ENCODE data around the gene FAM193A.
A peak's percentile ranks its signal among the peaks of the same experiment; 100 is the strongest.

Gene FAM193A

DNA sequence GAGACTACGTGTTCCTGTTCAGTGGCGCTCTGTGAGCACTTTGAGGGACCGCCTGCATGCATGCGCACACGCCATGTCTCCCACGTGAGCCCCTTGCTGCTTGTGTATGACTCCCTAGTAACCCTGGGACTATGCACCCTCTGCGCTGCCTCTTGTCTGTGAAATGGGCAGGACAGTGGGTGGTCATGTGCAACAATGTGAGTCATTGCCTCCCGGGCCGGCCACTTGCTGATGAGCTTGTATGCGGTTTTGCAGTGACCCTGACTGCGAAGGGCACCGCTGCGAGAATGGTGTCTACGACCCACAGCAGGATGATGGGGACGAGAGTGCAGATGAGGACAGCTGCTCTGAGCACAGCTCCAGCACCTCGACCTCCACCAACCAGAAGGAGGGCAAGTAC lies 158.2 kb downstream of the FAM193A start:
- H3K4me3 ChIP-seq (ENCODE audit: control insufficient read depth, low read depth, low read length), result no peak overlapping the region
- TF ChIP-seq, protein P1, sequence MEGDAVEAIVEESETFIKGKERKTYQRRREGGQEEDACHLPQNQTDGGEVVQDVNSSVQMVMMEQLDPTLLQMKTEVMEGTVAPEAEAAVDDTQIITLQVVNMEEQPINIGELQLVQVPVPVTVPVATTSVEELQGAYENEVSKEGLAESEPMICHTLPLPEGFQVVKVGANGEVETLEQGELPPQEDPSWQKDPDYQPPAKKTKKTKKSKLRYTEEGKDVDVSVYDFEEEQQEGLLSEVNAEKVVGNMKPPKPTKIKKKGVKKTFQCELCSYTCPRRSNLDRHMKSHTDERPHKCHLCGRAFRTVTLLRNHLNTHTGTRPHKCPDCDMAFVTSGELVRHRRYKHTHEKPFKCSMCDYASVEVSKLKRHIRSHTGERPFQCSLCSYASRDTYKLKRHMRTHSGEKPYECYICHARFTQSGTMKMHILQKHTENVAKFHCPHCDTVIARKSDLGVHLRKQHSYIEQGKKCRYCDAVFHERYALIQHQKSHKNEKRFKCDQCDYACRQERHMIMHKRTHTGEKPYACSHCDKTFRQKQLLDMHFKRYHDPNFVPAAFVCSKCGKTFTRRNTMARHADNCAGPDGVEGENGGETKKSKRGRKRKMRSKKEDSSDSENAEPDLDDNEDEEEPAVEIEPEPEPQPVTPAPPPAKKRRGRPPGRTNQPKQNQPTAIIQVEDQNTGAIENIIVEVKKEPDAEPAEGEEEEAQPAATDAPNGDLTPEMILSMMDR (conservative IDR thresholded peaks at IDR 0.05; ENCODE audit: control insufficient read depth, insufficient read depth, low read depth, low read length), result no peak
- peak; percentile 41 for DNase-seq (ENCODE audit: low read depth)

DNA sequence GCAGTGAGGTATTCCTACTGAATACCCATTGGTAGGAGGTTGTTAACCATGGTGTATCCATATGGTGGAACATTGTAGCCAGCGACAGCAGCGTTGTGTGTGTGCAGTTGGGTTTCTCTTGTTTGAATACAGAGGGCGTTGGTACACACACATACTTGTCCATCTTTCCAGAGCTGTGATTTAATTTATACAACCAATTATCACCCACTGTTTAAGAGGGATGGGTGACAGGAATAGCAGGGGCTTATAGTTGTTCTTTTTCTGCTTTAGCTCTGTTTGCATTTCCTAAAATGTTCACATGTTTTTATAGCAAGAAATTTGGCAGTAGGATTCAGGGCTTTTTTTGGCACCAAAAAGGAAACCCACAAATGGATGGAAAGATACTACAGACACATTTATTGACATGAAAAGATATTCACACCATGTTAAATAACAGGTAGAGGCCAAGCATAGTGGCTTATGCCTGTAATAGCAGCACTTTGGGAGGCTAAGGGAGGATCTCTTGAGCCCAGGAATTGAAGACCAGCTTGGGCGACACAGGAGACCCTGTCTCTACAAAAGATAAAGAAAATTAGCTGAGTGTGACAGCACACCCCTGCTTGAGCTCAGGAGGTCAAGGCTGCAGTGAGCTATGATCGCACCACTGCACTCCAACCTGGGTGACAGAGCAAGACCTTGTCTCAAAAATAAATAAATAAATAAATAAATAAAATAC lies 159.1 kb downstream of the FAM193A start:
- TF ChIP-seq, protein P1 (conservative IDR thresholded peaks at IDR 0.05; ENCODE audit: control insufficient read depth, insufficient read depth, low read depth, low read length), result no peak
- DNase-seq (ENCODE audit: low read depth), result no peak
- no peak overlapping the region for H3K4me3 ChIP-seq (ENCODE audit: control insufficient read depth, low read depth, low read length)

DNA sequence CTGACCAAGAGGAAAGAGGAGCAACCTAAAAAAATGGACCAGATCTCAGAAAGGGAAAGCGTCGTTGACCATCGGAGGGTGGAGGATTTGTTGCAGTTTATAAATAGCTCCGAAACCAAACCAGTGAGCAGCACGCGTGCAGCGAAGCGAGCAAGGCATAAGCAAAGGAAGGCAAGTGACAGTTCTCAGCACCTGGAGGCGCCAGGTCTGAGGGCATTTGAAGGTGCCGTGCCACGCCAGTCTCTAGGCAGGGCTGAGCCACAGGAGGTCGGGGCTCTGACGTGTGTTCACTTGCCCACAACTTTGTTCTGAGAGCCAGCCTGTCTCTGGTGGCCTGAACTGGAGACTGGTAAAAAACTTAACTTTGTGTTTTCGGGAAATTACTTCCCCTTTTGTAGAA lies 160.0 kb downstream of the FAM193A start:
- no peak for DNase-seq (ENCODE audit: low read depth)
- TF ChIP-seq, protein P1 (conservative IDR thresholded peaks at IDR 0.05; ENCODE audit: control insufficient read depth, insufficient read depth, low read depth, low read length), result no peak
- no peak overlapping the region for H3K4me3 ChIP-seq (ENCODE audit: control insufficient read depth, low read depth, low read length)

DNA sequence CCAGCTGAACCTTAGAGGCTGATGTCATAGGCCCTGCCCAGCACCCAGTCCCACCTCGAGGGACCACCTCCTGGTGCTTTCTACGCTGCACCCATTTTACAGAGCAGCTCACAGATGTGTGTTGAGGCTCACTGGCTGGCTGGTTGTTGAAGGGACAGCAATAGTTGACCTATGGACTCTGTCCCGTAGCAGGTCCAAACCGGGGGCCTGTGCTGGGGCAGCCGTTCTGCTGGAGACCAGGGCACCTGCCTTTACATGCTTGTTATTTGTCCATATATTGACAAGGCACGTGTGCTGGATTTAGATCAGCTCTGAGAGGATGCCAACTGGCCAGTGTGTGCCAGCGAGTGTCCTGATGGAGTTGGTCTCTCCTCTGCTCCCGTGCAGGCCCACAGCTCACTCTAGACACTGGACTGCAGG lies 161.6 kb downstream of the FAM193A start:
- DNase-seq (ENCODE audit: low read depth), result no peak
- TF ChIP-seq, protein P1 (conservative IDR thresholded peaks at IDR 0.05; ENCODE audit: control insufficient read depth, insufficient read depth, low read depth, low read length), result no peak
- H3K4me3 ChIP-seq (ENCODE audit: control insufficient read depth, low read depth, low read length), result no peak overlapping the region

DNA sequence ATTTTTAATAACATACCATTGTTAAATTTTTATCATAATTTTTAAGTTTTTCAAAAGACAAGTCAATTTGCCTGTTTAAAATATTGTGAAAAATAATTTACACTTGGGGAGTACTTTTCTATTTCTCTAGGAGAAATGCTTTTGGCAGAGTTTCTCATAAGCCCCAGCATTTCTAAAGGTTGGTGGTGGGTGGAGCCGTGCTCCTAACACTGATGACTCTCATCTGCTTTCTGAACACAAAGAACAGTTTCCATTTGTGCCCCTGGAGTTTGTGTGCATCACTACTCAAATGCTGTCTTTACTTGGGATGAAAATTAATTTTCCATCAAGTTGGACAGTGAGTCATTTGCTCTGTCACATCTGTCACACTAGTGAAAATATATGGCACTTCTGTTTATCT lies 162.1 kb downstream of the FAM193A start:
- no peak overlapping the region for H3K4me3 ChIP-seq (ENCODE audit: control insufficient read depth, low read depth, low read length)
- DNase-seq (ENCODE audit: low read depth), result no peak
- TF ChIP-seq, protein P1 (conservative IDR thresholded peaks at IDR 0.05; ENCODE audit: control insufficient read depth, insufficient read depth, low read depth, low read length), result no peak

DNA sequence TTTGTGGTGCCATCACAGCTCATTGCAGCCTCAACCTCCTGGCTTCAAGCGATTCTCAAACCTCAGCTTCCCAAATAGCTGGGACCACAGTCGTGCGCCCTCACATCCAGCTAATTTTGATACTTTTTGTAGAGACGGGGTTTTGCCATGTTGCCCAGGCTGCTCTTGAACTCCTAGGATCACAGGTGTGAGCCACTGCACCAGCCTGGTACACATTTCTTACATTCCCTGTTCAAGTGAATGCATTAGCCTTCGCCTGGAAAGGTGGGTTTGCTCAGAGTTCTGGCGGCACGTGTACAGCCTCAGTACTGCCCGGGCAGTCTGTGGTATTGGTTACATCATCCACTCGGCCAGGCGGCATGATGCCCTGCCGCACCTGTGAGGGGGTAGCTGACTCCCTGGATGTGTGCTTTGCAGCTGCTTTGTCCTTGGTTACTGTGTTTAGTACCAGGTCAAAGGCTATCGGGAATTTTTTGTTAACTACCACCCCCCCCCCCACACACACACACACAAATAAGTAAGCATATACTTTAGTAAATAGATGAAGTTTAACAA lies 162.6 kb downstream of the FAM193A start:
- TF ChIP-seq, protein P1 (conservative IDR thresholded peaks at IDR 0.05; ENCODE audit: control insufficient read depth, insufficient read depth, low read depth, low read length), result no peak
- no peak for DNase-seq (ENCODE audit: low read depth)
- H3K4me3 ChIP-seq (ENCODE audit: control insufficient read depth, low read depth, low read length), result no peak overlapping the region

All from fibroblast of mammary gland (primary cell).